ENCODE results near the gene ARHGEF18.

Gene ARHGEF18

DNA sequence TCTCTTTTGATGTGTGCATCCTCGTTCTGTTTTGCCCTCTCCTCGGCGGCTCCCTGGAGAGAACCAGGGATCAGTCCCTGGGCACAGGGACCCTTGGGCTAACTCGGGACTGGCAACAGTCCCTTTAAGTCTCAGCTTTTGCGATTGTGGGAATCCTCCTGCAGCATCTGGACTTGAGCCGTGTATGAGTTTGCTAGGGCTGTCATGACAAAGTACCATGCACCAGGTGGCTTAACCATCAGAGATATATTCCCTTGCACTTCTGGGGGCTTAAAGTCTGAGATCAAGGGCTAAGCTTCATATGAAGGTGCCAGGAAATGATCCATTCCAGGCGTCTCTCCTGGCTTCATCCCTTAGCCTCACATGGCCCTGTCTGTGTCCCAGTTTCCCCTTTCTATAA, 34.5 kb downstream of the ARHGEF18 start:
- DNase-seq (ENCODE audit: low read depth in 1 of 2, low spot score in 1 of 2): no peak

DNA sequence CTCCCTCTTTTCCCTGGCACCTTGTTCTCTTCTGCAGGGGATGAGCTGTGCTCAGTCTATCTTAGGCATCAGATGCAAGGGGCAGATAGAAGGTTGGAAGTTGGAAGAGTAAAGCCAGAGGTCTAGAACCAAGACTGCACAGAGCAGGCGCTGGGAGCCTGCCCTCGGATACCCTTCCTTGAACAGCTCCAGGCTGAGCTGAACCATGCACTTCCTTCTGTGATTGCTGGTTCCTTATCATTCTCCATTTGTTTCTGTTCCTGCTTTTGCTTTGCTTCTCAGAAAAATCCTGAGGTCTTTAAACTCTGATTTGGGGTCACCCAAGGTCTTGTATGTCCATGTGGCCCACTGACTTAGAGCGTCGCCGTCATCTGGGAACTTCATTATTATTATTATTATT, 36.3 kb downstream of the ARHGEF18 start:
- DNase-seq (ENCODE audit: low read depth in 1 of 2, low spot score in 1 of 2): no peak

DNA sequence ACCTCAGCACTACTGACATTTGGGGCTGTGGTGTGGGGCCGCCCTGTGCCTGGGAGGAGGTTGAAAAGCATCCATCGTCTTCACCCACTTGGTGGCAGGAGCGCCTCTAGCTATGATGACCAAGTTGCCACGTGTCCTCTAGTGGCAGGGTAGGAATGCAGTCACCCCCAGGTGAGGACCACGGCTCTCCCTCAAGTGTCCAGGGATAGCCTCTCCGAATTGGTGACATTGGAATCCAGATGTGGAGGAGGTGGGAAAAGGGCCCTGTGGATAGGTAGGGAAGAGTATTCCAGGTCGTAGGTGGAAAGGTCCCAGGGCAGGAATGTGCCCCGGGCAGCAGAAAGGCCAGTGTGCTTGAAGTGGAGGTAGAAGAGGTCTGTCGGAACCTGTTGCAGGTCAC, 37.6 kb downstream of the ARHGEF18 start:
- no peak for DNase-seq (ENCODE audit: low read depth in 1 of 2, low spot score in 1 of 2)

DNA sequence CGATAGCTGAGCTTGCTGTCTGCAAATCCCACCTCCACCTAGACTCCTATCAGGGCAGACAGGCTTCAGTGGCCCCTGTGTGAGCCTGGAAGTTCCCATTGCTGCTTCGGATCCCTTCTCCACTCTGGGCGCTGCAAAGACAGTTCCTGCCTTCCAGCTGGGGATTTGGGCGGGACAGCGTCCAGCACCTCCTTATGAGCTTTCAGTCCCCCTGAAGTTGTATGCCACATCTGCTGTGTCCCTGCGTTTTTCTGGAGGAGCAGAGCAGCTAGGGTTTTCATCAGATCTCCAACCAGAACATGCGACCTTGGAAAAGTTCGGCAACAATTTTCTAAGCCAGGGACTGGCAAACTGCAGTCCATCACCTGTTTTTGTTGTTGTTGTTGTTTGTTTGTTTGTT, 38.0 kb downstream of the ARHGEF18 start:
- no peak for DNase-seq (ENCODE audit: low read depth in 1 of 2, low spot score in 1 of 2)

DNA sequence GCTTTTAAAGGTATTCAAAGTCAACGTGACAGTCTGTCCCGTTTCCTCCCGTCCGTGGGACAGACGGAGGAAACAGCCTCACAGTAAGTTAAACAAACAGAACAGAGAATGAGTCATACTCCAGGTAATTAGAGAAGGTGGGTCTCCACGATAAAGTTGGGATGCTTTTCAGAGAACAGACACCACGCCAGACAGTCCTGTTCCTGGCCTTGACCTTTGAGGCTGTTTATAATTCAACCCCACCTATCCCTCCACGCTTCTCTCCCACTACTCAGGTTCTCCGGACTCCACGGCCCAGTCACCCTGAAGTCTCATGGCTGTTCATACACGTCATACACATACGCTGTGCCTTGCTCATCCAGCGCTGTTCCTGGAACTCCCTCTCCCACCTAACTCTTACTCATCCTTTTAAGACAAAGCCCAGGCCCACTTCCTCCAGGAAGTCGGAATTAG, 42.5 kb downstream of the ARHGEF18 start:
- DNase-seq (ENCODE audit: low read depth in 1 of 2, low spot score in 1 of 2): no peak

DNA sequence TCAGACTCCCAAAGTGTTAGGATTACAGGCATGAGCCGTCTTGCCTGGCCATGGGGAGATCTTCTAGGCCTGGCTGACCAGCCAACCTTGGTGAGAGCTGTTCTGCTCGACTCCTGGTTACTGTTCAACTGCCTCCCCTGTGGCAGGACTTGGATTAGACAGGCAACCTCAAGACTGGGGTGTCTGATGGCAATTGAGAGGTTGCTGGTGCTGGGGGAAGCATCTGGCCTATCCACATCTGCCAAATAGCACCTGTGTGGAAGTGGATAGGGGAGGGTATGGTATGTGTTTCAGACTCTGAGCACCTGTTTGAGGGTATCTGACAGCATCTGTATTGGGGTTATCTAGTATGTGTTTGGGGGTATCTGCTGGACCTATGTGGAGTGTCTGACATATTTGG, 44.7 kb downstream of the ARHGEF18 start:
- no peak for DNase-seq (ENCODE audit: low read depth in 1 of 2, low spot score in 1 of 2)

DNA sequence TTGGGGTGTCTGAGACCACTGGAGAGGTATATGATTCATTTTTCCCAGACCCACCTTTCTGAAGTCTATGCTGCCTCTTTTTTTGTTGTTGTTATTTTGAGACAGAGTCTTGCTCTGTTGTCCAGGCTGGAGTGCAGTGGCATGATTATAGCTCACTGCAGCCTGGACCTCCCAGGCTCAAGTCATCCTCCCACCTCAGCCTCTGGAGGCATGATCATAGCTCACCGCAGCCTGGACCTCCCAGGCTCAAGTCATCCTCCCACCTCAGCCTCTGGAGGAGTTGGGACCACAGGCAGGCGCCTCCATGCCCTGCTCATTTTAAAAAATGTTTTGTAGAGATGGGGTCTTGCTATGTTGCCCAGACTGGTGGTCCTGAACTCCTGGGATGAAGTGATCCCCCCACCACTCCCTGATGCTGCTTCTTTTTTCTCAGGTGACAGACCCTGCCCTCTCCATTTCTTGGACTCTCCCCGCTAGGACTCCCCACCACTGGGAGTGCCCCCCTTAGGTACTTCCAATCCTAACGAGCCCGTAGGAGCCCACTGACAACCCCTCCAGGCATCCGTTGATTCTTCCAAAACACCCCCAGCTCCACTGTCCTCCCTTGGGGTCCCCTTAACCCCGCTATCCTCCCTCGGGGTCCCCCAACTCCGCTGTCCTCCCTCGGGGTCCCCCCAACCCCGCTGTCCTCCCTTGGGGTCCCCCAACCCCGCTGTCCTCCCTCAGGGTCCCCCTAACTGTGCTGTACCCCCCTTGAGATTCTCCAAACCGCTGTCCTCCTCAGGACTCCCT, 45.4 kb downstream of the ARHGEF18 start:
- no peak for DNase-seq (ENCODE audit: low read depth in 1 of 2, low spot score in 1 of 2)

DNA sequence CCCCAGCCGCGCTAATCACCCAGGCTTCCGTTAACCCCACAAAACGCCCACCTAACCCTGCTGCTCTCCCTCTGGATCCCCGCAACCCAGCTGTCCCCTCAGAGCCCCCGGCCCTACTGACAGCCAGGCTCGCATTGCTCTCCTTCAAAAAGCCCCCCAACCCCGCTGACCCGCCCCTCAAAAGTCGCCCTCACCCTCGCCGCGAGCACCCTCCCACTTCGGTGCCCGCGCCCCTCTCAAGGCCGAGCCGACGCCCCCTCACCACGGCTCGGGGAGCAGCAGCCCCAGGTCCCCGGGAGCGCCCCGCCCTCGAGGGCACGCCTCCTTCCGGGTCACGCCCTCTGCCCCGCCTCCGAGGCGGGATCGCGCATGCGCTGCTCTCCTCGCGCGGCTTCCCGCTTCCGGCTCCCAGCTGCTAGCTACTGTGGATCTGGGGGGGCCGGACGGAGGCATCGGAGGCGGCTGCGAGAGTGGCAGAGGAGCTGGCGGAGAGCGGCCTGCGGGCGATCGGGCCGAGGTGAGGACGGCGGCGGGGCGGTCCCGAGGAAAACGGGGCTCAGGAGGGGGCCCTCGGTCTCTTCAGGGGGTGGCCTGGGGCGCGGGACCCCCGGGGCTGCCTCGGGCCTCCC, 46.1 kb downstream of the ARHGEF18 start:
- DNase-seq (ENCODE audit: low read depth in 1 of 2, low spot score in 1 of 2): peak; percentile 76 to 90

DNA sequence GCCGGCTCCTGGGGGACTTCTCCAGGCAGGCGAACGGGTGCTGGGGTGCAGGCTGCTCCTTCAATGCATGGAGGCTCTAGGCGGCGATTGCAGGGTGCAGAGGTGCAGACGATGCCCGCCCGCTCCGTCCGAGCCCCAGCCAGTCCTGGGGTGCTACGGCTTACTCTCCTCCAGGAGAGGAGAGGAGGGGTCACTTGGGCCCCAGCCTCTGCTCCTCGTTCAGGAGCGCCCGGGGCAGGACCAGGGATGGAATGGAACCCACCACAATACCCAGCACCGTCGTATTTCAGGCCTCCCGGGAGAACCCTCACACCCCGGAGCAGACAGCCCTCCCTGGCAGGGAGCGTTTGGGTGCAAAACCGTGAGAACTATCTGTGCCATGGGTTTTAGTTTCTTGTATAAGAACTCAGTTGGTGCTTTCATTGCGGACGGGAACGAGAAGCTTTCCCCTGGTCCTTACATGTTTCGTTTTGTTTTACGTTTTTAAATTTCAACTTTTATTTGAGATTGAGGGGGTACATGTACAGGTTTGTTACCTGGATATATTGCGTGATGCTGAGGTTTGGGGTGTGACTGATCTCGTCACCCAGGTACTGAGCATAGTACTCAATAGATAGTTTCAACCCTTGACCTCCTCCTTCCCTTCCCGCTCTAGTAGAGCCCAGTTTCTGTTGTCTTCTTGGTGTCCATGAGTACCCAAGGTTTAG, 46.8 kb downstream of the ARHGEF18 start:
- no peak for DNase-seq (ENCODE audit: low read depth in 1 of 2, low spot score in 1 of 2)

DNA sequence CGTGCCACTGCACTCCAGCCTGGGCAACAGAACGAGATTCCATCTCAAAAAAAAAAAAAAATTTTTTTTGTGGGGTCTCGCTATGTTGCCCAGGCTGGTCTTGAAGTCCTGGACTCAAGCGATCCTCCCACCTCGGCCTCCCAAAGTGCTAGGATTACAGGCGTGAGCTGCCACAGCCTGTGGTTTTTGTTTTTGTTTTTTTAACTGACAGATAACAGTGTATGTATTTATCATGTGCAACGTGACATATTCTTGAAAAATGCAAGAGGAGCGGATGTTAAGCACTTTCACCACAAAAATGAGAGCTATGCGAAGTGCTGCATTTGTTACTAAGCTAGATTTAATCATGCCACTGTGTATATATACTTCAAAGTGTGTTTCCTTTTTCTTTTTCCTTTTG, 49.0 kb downstream of the ARHGEF18 start:
- DNase-seq (ENCODE audit: low read depth in 1 of 2, low spot score in 1 of 2): no peak
